ENCODE measurements around the gene LRP8.

Gene LRP8

DNA sequence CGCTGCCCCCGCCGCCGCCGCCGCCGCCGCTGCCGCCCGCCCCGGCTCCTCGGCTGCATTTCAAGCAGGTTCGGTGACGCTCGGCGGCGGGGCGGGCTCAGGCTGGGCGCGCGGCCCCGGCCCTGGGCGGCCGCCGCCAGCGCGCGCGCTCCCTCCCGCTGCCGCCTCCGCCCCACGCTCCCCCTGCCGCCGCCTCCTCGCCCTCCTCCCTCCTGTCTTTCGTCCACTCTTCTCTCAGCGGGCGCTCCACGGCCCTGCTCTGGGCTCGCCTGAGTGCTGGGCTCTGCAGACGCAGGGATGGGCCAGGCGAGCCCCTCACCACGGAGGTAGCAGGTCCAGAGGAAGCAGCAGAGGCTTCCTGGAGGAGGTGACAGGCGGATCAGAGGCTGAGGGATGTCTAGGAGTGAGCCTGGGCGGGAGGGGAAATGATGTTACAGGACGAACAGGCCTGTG lies at the start of gene LRP8:
TSS of gene LRP8 (minus strand) at position 62 of the 453 bp plus-strand sequence. CDS start 158 bp downstream, outside the sequence.
- peak; percentile 58 for FAIRE-seq
- peak; percentile 88 for DNase-seq (ENCODE audit: insufficient read length, low spot score)

DNA sequence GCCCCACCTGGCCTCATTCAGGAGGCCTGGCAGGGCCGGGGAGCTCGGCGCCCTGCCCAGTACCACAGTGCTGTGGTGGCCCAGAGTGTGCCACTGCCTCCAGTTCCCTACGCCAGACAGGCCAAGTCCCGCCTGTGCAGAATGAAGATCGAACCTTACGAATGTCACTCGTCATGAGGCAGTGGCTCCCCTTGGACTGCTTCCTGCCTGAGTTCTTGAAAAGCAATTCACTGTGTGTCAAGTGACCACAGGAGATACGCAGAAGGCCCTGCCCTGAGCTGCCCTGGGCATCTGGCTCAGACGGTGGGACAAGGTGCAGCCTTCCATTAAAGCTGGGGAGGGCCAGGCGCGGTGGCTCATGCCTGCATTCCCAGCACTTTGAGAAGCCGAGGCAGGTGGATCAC lies 49.6 kb upstream of the LRP8 start:
- FAIRE-seq (no peak), DNase-seq (ENCODE audit: insufficient read length, low spot score) (no peak)

DNA sequence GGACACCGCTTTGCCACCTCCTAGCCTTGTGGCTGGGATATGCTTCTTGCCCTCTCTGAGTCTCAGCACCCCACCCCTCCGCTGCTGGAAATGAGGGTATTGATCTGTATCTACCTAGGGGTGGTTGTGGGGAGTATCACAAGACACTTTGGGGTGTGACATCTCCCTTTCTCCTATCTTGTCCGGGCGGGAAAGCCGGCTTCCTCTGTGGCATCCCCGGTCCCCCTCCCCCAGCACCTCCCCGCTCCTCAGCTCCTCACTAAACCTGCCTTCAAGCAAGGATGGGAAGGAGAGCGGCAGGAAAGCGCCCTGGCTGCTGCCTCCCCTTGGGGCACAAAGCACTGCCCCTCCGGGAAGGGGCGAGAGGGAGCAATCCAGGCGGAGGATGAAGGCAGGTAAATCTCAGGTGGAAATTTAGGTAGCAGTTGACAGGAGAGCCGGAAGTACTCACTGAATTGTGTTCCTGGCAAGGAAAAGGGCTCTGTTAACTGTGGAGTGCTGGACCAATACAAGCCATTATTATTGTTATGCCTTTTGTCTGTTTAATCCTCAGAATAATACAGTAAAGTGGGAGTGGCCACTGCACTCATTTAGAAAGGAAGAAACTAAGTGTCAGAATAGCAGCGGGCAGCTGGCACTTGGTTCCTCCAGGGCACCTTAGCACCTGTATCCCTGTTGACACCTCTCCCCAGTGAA lies 49.0 kb upstream of the LRP8 start:
- DNase-seq (ENCODE audit: insufficient read length, low spot score) (no peak), FAIRE-seq (no peak)

DNA sequence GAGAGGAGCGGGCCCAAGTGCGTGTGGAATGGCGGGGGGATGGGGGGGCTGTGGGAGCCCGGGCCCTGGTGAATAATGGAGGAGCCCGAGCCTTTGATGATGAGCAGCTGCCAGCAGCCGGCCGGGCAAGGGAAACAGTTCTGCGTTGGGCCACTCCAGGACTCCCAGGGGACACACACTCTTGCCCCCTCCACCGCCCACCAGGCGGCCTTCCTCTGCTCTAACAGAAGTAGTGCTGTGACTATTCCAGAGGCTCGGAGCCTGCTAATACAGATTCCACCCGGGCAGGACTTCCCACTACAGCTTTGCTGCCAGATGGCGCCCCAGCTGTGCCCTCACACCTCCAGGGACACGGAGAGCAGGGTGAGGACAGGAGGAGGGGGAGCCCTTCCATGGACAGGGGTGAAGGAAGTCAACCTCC lies 48.2 kb upstream of the LRP8 start:
- no peak for FAIRE-seq

DNA sequence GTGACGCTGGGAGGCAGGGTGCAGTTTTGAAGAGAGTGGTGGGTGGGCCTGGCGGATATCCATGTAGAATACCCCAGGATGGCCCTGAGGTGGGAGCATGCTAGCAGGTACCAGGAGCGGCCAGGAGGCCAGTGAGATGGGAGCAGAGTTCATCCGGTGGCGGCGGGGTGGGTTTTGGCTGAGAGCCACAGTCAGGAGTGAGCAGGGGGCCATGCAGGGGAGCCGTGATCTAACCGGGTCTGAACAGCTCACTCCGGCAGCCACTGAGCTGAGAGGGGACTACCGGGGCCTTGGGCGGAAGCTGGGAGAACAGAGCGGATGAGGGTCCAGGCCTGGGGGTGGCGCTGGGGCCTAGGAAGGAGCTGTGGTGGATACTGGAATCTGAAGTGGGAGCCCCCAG lies 47.6 kb upstream of the LRP8 start:
- DNase-seq (ENCODE audit: insufficient read length, low spot score) (no peak), FAIRE-seq (no peak)

More for the DNA sequence above, 48.2 kb upstream of the LRP8 start:
- DNase-seq (ENCODE audit: insufficient read length, low spot score) = no peak

DNA sequence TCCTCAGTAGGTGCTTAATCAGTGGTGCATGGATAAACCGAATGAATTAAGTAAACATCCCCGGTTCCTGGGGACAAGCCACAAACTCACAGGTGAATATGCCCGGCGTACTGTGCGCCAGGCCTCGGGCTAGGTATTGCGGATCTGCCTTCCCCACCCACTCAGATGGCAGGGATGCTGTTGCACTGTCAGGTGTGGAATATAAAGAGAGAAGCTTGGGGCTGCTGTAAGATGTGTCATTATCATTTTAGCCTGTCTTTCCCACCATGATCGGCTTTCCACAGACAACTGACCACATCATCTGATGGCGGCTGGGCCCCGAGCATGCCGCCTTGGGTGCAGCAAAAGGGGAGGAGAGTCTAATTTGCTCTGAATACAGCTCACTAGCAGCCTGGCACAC lies 45.4 kb upstream of the LRP8 start:
- no peak for DNase-seq (ENCODE audit: insufficient read length, low spot score)

DNA sequence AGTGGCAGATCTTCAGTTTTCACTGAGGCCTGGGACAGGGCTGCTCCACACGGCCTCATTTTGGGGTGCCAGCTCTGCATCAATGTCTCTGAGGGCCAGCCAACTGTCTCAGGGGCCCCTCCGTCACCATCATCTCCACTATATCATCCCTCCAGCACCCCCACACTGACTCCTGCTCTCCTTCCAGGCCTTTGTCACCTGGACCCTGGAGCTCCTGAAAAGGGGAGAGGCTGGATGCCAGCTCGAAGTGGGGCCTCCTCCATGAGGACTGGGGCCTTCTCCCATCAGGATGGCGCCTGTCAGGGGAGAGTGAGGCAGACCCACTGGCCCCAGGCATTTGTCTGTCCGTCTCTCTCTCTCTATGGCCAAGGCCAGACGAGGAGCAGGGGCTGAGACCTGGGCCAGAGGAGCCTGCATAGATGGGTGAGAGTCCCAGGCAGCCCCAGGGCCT lies 44.7 kb upstream of the LRP8 start:
- FAIRE-seq (no peak), DNase-seq (ENCODE audit: insufficient read length, low spot score) (no peak)

More for the DNA sequence above, 45.4 kb upstream of the LRP8 start:
- FAIRE-seq = no peak

DNA sequence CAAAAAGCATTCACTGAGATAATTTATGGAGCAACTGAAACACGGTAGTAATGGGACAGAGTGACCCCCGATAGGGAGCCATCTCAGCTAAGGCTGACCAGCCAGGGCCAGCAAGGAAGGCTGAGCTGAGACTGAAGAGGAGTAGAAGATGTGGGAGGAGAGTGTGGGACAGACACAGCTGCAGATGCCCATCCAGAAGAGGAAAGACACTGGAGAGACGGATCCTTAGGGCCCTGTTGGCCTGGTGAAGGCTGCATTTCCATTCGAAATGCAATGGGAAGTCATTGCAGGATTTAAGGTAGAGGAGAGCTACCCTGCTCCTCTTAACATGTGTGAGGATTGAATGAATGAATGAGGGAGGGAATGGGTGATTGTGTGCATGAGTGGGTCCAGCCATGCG lies 44.0 kb upstream of the LRP8 start:
- DNase-seq (ENCODE audit: insufficient read length, low spot score) = no peak
- FAIRE-seq = no peak

DNA sequence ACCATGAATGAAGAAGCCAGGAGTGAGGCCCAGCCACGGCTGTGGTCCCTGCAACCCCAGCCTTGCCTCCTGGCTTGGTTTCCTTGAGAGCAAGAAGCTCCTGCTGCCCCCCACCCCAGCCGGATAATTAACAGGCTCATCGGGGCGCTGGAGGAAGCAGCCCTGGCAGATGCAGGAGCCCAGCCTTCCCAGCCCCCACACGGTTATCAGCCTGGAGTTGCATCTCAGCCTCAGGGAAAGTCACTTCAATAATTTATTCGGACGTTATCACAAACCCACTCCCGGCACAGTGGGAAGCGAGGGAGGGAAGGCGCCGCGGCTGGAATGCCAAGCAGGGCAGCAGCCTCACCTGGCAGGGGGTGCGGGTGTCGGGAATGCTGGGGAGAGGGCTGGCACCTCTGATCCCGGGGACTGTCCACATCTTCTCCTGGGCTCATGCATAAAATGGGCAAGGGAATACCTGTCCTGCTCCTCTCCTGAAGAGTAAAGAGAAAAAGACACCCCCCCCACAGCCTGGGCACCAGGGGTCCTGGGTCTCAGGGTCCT lies 43.3 kb upstream of the LRP8 start:
- FAIRE-seq = no peak
- no peak for DNase-seq (ENCODE audit: insufficient read length, low spot score)

DNA sequence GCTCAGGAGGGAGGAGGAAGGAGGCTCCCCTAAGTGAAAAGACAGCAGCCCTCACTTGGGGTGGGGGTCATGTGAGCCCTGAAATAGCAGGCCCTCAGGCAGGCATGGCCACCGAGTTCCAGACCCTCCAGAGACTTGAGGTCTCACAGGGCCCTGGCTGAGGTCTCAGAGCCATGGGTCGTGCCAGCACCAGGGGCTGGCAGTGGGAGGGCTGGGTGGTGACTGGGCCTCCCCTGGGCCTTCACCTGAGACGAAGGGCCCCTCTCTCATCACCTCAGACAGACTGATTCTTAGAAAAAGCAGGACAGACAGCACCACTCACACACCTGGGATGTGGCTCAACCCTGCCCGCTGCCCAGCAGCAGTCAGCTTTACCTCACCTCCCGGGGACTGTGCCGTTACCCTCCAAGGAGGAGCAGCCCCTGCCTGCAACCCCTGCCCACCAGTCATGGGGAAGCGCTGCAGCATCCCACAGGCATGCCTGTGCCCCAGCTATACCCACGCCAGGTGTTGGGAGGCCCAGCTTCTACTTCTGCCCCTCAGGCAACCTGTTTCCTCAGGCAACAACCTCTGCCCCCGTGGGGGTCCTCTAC lies 42.6 kb upstream of the LRP8 start:
- FAIRE-seq (no peak), DNase-seq (ENCODE audit: insufficient read length, low spot score) (no peak)

DNA sequence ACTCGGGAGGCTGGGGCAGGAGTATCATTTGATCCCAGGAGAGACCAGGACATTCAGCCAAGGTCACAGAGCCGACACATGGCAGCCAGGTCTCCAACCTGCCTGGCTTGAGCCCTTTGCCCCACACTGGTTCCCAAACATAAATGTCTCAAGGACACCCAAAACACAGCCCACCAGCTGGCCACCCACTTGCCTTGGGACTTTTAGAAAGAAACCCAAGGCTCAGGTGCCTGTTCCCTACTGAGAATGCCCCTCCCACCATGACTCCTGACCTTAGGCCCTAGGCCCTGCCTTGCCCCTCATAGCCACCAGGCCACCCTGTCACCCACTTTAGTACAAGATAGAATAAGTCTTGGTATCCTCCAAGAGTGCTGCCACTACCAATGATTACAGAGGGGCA lies 41.9 kb upstream of the LRP8 start:
- FAIRE-seq (no peak), DNase-seq (ENCODE audit: insufficient read length, low spot score) (no peak)

DNA sequence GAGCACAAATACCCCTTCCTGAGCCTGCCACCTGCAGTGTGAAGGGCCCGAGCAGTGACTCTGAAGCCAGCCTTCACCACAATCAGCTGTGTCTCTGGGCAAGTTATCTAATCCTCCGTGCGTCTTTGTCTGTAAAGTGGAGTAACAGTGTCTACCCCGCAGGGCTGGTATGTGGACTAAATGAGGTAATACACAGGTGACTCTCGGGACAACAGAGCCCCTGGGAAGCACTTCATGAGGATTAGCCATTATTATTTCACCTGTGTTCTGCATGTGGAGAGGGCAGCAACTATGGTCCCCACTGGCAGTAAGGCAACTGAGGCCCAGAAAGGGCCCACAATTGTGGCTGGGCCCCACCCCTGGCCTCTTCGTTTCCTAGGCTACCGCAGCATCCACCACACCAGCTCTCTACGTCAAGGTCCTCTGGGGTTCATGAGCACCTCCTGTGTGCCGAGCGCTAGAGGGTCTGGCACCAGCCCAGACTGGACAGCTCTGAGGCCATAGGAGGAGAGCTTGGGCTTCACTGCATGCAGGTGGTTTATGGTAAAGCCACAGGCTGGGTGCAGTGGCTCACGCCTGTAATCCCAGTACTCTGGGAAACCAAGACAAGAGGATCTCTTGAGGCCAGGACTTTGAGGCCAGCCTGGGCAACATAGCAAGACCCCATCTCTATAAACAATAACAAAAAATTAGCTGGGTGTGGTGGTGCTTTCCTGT lies 41.3 kb upstream of the LRP8 start:
- no peak for DNase-seq (ENCODE audit: insufficient read length, low spot score)

DNA sequence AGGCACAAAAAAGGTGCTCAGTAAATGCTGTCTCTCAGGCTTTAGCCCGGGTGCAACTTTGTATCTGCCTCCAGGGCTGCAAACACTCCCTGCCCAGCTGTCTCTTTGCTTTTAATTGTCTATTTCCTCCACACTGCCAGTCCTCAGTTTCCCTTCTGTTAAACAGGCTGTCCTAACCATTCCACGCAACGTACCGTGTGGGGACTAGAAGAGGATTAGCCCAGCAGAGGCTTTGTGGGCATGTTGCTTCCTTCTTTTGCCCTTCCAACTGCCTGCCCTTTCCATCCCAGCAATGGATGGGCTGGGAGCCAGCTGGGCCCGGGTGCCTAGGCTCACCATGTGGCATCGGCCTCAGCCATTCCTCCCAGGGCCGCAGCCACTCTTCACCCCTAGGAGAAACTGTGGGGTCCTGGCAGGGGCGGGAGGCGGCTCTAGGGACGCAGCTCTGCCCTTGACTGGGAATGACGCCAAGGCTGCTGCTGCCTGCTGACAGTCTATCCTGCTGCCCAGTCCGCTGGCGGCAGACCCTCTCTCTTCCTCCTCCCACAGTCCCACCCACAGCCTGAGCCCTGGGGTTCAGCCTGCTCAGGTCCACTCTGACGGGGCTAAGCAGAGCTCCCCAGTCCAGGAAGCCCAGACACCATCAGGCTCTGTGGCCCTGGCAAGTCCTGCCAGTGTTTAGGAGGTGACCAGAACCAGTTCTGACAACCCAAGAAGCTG lies 40.6 kb upstream of the LRP8 start:
- DNase-seq (ENCODE audit: insufficient read length, low spot score) (no peak), FAIRE-seq (no peak)

More for the DNA sequence above, 41.3 kb upstream of the LRP8 start:
- no peak for FAIRE-seq

DNA sequence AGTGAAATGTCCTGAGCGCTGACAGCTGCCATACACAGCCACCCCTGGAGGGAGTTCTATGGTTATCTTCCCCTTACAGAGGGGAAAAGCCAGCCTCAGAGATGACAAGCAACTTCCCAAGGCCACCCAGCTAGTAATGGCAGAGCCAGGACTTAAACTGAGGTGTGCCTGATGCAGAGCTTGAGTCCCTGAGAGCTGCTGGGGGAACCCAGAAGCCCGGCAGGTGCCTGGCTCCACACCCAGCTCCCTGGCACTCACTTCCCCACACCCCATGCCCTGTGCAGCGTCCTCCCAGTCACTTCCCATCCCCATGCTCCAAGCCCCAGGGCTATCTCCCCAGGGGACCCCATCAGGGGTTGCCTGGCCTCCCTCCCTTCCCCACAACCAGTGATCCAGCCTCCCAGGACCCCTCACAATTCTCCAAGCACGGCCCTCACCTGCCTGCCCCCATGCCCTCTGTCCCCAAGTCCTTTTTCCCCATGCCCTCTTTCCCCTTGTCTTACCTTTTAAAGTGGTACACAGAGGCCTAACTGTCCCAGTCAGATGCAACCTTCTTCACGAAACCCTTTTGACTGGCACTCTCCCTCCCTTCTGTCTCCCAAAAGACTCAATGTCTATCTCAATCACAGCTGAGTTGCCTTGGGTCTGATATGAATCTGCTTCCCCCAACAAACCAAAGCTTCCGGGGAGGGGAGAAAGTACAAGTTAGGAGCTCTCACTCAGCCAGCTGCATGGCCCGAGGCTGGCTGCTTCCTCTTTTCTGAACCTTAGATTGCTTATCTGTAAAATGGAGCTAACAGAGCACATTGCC lies 39.8 kb upstream of the LRP8 start:
- DNase-seq (ENCODE audit: insufficient read length, low spot score) (peak; percentile 88), FAIRE-seq (peak; percentile 99)

DNA sequence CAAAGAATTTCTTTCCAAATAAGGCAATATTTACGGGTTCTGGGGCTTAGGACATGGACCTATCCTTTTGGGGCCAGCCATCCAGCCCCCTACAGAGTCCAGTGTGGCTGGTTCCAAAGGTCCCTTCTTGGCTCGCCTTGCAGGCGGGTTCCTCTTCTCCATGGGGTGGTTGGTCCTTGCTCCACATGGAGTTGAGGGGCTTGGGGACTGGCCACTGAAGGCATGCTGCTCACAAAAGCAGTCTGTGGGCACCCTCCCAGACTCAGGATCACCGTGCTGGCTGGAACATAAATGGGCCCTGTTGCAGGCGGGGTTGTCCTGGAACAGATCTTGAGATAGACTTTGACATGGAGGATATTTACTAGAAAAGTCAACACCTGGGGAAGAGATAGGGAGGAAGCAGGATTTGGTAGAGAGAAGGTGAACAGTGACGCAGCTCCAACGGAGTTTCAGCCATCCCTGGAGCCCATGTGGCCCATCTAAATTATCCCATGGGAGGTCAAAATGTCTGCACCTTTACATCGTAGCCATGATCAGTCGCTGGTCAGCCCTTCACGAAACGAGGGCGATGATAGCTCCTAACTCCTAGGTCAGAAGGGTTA lies 39.1 kb upstream of the LRP8 start:
- no peak for DNase-seq (ENCODE audit: insufficient read length, low spot score)
- FAIRE-seq = no peak

DNA sequence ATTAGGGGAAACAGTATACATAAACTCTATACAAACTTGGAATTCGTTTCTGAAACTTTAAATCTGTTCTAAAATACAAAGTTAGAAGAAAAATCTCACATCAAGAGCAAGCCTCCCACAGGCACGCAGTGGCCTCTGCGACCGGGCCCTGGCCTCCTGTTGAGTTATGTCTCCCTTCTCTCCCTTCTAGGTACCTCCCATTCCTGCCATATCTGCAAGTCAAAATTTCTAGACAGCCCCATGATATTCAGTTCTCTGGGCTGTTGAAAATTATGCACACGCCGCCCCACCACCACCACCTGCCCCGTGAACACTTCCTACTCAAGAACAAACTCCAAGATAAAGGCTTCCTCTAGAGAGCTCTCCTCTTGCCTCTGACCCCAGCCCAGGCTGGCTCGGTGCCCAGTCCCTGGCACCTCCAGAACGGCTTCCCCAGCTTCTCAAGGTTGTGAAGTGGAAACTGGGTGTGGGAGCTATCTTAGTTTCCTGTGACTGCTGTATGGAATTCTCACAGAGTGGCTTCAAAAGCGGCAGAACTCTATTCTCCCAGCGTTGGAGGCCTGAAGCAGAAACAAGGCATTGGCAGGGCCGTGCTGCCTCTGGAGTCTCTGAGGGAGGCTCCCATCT lies 37.7 kb upstream of the LRP8 start:
- FAIRE-seq (no peak), DNase-seq (ENCODE audit: insufficient read length, low spot score) (no peak)

DNA sequence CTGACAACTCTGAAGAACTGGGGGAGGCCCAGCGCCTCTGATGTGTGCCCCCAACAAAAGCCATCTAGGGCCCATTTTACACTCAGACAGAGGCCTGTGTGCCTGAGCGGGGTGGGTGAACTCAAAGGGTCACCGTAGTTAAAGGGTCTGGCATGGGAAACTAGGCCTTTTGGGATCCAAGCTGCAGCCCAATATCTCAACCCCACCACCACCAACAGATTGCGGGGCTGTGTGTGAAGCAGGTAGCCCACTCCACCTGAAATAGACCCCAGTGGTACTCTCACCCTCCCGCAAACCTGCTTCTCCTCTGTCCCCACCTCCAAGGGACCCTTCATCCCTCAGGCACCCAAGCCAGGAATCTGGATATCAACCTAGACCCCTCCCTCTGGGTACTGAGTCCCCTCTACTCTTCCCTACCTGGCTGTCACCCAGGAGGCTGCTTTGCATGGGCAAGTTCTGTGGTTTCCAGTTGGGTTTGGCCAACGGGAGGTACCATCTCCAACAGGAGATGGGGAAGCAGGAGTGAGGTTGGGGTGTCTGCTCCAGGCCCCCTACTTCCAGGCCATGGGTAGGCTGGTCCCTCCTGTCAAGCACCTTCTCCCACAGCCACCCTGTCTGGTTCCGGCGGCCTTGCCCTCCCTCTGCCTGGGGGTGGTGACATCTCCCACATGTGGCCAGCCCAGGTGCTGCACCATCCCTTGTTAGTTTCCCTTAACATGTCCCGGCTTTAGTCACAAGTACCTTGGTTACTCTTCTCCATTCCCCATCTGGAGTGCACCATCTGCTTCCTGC lies 35.2 kb upstream of the LRP8 start:
- no peak for DNase-seq (ENCODE audit: insufficient read length, low spot score)

DNA sequence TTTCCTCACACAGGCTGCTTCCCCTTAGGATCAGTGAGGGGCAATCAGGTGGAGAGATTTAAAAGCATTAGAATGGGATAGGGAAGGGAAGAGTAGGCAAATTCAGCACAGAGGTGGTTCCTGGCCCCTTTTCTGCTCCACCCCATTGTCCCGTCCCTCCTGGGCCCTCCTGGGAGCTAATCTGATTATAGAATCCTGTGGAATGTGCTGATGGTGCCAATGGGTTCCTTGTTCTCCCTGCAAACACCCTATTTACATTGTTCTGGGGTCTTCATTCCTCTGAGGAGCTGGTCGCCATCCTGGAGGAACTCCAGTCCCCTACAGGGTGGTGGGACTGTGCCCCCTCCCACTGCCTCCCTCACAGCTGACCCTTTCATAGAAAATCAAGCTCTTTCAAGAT lies 34.4 kb upstream of the LRP8 start:
- FAIRE-seq (no peak), DNase-seq (ENCODE audit: insufficient read length, low spot score) (no peak)

More for the DNA sequence above, 35.2 kb upstream of the LRP8 start:
- FAIRE-seq = no peak
